ENCODE measurements around the gene SP3.

The SP3 gene

GRCh38 chr2:173943738-173944137, 21.4 kb downstream of the SP3 start:
- H3K4me3 ChIP-seq (ENCODE audit: low read depth, low read length): no peak overlapping the region
- DNase-seq (ENCODE audit: low read depth): no peak
- in situ Hi-C loops (cut with HindIII; ENCODE audit: low sequenced_read_pairs): no loop called here
- TF ChIP-seq, protein P1, sequence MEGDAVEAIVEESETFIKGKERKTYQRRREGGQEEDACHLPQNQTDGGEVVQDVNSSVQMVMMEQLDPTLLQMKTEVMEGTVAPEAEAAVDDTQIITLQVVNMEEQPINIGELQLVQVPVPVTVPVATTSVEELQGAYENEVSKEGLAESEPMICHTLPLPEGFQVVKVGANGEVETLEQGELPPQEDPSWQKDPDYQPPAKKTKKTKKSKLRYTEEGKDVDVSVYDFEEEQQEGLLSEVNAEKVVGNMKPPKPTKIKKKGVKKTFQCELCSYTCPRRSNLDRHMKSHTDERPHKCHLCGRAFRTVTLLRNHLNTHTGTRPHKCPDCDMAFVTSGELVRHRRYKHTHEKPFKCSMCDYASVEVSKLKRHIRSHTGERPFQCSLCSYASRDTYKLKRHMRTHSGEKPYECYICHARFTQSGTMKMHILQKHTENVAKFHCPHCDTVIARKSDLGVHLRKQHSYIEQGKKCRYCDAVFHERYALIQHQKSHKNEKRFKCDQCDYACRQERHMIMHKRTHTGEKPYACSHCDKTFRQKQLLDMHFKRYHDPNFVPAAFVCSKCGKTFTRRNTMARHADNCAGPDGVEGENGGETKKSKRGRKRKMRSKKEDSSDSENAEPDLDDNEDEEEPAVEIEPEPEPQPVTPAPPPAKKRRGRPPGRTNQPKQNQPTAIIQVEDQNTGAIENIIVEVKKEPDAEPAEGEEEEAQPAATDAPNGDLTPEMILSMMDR (IDR thresholded peaks at IDR 0.05; ENCODE audit: low read depth, low read length, missing control alignments): no peak

DNA sequence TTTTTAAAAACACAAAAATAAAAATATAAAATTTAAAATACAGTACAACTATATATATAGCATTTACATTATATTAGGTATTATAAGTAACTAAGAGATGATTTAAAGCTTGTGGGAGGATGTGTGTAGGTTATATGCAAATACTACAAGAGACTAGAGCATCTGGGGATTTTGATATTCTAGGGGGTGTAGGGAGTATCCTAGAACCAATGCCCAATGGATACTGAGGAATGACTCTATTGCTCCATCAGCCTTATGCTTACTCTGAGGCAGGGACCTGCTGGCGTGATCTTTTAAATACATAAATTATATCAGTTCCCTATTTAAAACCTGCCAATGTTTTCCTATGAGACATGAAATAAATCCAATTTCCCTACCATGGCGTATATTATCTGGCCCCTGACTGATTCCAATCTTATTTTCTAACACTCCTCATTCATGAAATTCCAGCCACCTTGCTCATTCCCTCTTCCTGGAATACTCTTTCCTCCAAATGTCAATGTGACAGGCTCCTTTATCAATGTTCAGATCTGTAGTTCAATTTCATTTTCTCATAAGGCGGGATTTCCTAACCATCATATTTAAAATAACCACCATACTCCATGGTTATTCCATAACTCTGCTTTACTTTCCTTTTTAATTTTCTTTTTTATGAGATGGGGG, 22.2 kb downstream of the SP3 start:
- TF ChIP-seq, protein P1 (IDR thresholded peaks at IDR 0.05; ENCODE audit: low read depth, low read length, missing control alignments): no peak
- in situ Hi-C loops (cut with HindIII; ENCODE audit: low sequenced_read_pairs): no loop called here
- no peak overlapping the region for H3K4me3 ChIP-seq (ENCODE audit: low read depth, low read length)

DNA sequence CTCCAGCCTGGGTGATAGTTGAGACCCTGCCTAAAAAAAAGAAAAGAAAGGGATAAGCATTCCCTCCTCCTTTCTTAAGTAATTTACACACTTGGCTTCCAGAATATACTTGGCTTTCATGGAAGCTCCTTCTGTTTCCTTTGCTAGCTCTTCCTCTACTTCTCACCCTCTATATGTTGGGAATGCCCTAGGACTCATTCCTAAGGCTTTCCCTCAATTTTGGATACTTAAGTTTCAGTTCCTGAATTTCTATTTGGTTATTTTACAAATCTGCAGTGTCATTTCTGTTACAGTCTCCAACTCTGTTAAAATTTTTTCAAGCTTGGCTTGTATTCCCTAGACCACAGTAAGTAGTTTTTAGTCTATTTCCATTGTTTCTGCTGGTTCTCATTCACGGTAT, 23.6 kb downstream of the SP3 start:
- in situ Hi-C loops (cut with HindIII; ENCODE audit: low sequenced_read_pairs): no loop called here
- TF ChIP-seq, protein P1 (IDR thresholded peaks at IDR 0.05; ENCODE audit: low read depth, low read length, missing control alignments): no peak
- no peak overlapping the region for H3K4me3 ChIP-seq (ENCODE audit: low read depth, low read length)
- no peak for DNase-seq (ENCODE audit: low read depth)

More for the DNA sequence above, 22.2 kb downstream of the SP3 start:
- DNase-seq (ENCODE audit: low read depth): no peak

GRCh38 chr2:173940208-173941020, 24.8 kb downstream of the SP3 start:
- DNase-seq (ENCODE audit: low read depth): no peak
- no peak overlapping the region for H3K4me3 ChIP-seq (ENCODE audit: low read depth, low read length)
- TF ChIP-seq, protein P1 (IDR thresholded peaks at IDR 0.05; ENCODE audit: low read depth, low read length, missing control alignments): no peak
- in situ Hi-C loops (cut with HindIII; ENCODE audit: low sequenced_read_pairs): no loop called here

GRCh38 chr2:173938700-173939384, 26.3 kb downstream of the SP3 start:
- H3K4me3 ChIP-seq (ENCODE audit: low read depth, low read length): no peak overlapping the region
- DNase-seq (ENCODE audit: low read depth): no peak
- TF ChIP-seq, protein P1 (IDR thresholded peaks at IDR 0.05; ENCODE audit: low read depth, low read length, missing control alignments): no peak

DNA sequence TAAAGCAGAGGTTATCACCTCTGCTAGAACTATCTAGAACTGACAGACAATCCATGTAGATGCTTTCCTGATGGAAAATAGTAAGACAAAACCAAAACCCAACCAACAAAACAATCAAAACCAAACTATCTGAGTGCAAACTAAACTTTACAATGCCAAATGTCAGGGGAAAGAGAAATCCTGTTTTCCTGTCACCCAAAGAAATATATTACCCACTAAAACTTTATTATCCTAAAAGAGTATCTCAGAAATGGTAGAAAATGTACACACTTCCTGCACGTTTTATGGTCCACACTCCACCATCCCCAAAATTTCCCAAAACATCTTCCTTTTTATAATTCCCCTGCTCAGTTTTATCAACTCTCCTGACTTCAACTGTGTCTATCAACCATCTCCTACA, 29.9 kb downstream of the SP3 start:
- no peak overlapping the region for H3K4me3 ChIP-seq (ENCODE audit: low read depth, low read length)
- in situ Hi-C loops (cut with HindIII; ENCODE audit: low sequenced_read_pairs): no loop called here
- TF ChIP-seq, protein P1 (IDR thresholded peaks at IDR 0.05; ENCODE audit: low read depth, low read length, missing control alignments): no peak
- no peak for DNase-seq (ENCODE audit: low read depth)

More at GRCh38 chr2:173938700-173939384, 26.3 kb downstream of the SP3 start:
- in situ Hi-C loops (cut with HindIII; ENCODE audit: low sequenced_read_pairs): no loop called here
